Activated naive CD4-positive, alpha-beta T cell treated with anti-CD3 and anti-CD28 coated beads, Interleukin-2, amount 10 ng/mL, durations not matched to agents 7 days and 5 days (primary cell): ENCODE data around the gene OR2B2.
"Not testable (repeated sequence)": the region's sequence is repeated elsewhere in the genome, so short reads cannot be mapped to it uniquely, and the experiment has no call there.

ENCODE experiments used
- CTCF ChIA-PET: fragments of 350-600 bp; sonication (Branson Sonifier 250); formaldehyde crosslinking; loops from one replicate; lab custom pipeline; 2021; ENCODE audit warnings: antibody characterized with exemption; lab: Charles Lee
- DNase-seq: peaks from one replicate; pipeline ENCODE4 v3.0.0-alpha.2; 2020
- H3K27ac Mint-ChIP-seq: one replicate; pipeline ENCODE4 v1.8.0; 2021; ENCODE audit warnings: mild to moderate bottlenecking, moderate library complexity, mixed read lengths
- H3K27me3 Mint-ChIP-seq: one replicate; pipeline ENCODE4 v1.8.0; 2021; ENCODE audit warnings: mild to moderate bottlenecking, mixed read lengths
- H3K36me3 Mint-ChIP-seq: one replicate; pipeline ENCODE4 v1.8.0; 2021; ENCODE audit warnings: mixed read lengths
- H3K4me1 Mint-ChIP-seq: one replicate; pipeline ENCODE4 v1.8.0; 2021; ENCODE audit warnings: mixed read lengths
- H3K4me3 Mint-ChIP-seq: one replicate; pipeline ENCODE4 v1.8.0; 2021; ENCODE audit warnings: mild to moderate bottlenecking, moderate library complexity, mixed read lengths
- H3K9me3 Mint-ChIP-seq: one replicate; pipeline ENCODE4 v1.8.0; 2021; ENCODE audit warnings: mixed read lengths

Gene OR2B2

GRCh38 chr6:27911956-27912446, at the start of gene OR2B2:
OR2B2 (minus strand) TSS chr6:27912396; CDS start chr6:27912319, 77 bp downstream.
- H3K36me3 Mint-ChIP-seq, result no peaks in the 10 kb centered on the region
- H3K27ac Mint-ChIP-seq, result no peak within 1 kb of the TSS
- no peaks in the 10 kb centered on the region for H3K9me3 Mint-ChIP-seq
- no peaks in the 10 kb centered on the region for H3K4me1 Mint-ChIP-seq
- no peak for DNase-seq
- H3K4me3 Mint-ChIP-seq, result no peak within 1 kb of the TSS
- peaks cover 5% of the 10 kb centered on the region for H3K27me3 Mint-ChIP-seq
- CTCF ChIA-PET, result no interaction called here

GRCh38 chr6:27957516-27957915, 45.3 kb upstream of the OR2B2 start:
- no peak for DNase-seq
- CTCF ChIA-PET, result no interaction called here
- H3K27ac Mint-ChIP-seq, result no peak overlapping the region
- no peaks in the 10 kb centered on the region for H3K9me3 Mint-ChIP-seq
- H3K4me3 Mint-ChIP-seq, result no peak overlapping the region
- no peaks in the 10 kb centered on the region for H3K4me1 Mint-ChIP-seq
- H3K27me3 Mint-ChIP-seq, result peaks cover 14% of the 10 kb centered on the region
- H3K36me3 Mint-ChIP-seq, result no peaks in the 10 kb centered on the region

GRCh38 chr6:27956941-27957340, 44.7 kb upstream of the OR2B2 start, which contains the start of gene OR2B6:
OR2B6 (plus strand) TSS chr6:27957241; CDS start chr6:27957241, 0 bp downstream.
- no peak for DNase-seq
- CTCF ChIA-PET, result no interaction called here
- no peaks in the 10 kb centered on the region for H3K36me3 Mint-ChIP-seq

GRCh38 chr6:27951040-27951439, 38.8 kb upstream of the OR2B2 start:
- Mint-ChIP-seq H3K4me1 (no peaks in the 10 kb centered on the region), H3K36me3 (no peaks in the 10 kb centered on the region), H3K4me3 (no peak overlapping the region), H3K27ac (no peak overlapping the region), H3K27me3 (peaks cover 8% of the 10 kb centered on the region), H3K9me3 (no peaks in the 10 kb centered on the region)
- CTCF ChIA-PET, result no interaction called here
- no peak for DNase-seq

More at GRCh38 chr6:27956941-27957340, 44.7 kb upstream of the OR2B2 start, which contains the start of gene OR2B6:
- H3K9me3 Mint-ChIP-seq, result no peaks in the 10 kb centered on the region
- no peak within 1 kb of the TSS for H3K4me3 Mint-ChIP-seq
- H3K4me1 Mint-ChIP-seq, result no peaks in the 10 kb centered on the region
- no peak within 1 kb of the TSS for H3K27ac Mint-ChIP-seq
- peaks cover 15% of the 10 kb centered on the region for H3K27me3 Mint-ChIP-seq

GRCh38 chr6:27948237-27948636, 36.0 kb upstream of the OR2B2 start:
- H3K4me3 Mint-ChIP-seq, result no peak overlapping the region
- no peaks in the 10 kb centered on the region for H3K36me3 Mint-ChIP-seq
- CTCF ChIA-PET, result no interaction called here
- H3K27me3 Mint-ChIP-seq, result peaks cover 8% of the 10 kb centered on the region
- no peak overlapping the region for H3K27ac Mint-ChIP-seq
- H3K4me1 Mint-ChIP-seq, result no peaks in the 10 kb centered on the region
- no peaks in the 10 kb centered on the region for H3K9me3 Mint-ChIP-seq
- no peak for DNase-seq

GRCh38 chr6:27943072-27943471, 30.9 kb upstream of the OR2B2 start:
- peaks cover 12% of the 10 kb centered on the region for H3K27me3 Mint-ChIP-seq
- H3K27ac Mint-ChIP-seq, H3K36me3 Mint-ChIP-seq, H3K9me3 Mint-ChIP-seq, H3K4me3 Mint-ChIP-seq, CTCF ChIA-PET, H3K4me1 Mint-ChIP-seq, DNase-seq: not testable (repeated sequence)

- DNase-seq, result no peak
- CTCF ChIA-PET, result no interaction called here
- no peaks in the 10 kb centered on the region for H3K36me3 Mint-ChIP-seq
- H3K4me3 Mint-ChIP-seq, result no peak overlapping the region
- H3K27me3 Mint-ChIP-seq, result peaks cover 19% of the 10 kb centered on the region
- no peak overlapping the region for H3K27ac Mint-ChIP-seq
- H3K4me1 Mint-ChIP-seq, result no peaks in the 10 kb centered on the region
- H3K9me3 Mint-ChIP-seq, result no peaks in the 10 kb centered on the region
Observed at GRCh38 chr6:27940766-27941165, 28.6 kb upstream of the OR2B2 start.

- Mint-ChIP-seq H3K27ac (no peak overlapping the region), H3K36me3 (no peaks in the 10 kb centered on the region), H3K9me3 (no peaks in the 10 kb centered on the region), H3K4me3 (no peak overlapping the region), H3K27me3 (peaks cover 25% of the 10 kb centered on the region), H3K4me1 (no peaks in the 10 kb centered on the region)
- CTCF ChIA-PET, result no interaction called here
- DNase-seq, result no peak
Observed at GRCh38 chr6:27931209-27931608, 19.0 kb upstream of the OR2B2 start.

- peaks cover 25% of the 10 kb centered on the region for H3K27me3 Mint-ChIP-seq
- DNase-seq, CTCF ChIA-PET: not testable (repeated sequence)
Observed at GRCh38 chr6:27929930-27930329, 17.7 kb upstream of the OR2B2 start.

GRCh38 chr6:27928041-27928440, 15.8 kb upstream of the OR2B2 start:
- H3K36me3 Mint-ChIP-seq, CTCF ChIA-PET, H3K9me3 Mint-ChIP-seq, H3K4me3 Mint-ChIP-seq, H3K27ac Mint-ChIP-seq, DNase-seq, H3K4me1 Mint-ChIP-seq: not testable (repeated sequence)
- peaks cover 24% of the 10 kb centered on the region for H3K27me3 Mint-ChIP-seq

More at GRCh38 chr6:27929930-27930329, 17.7 kb upstream of the OR2B2 start:
- H3K27ac Mint-ChIP-seq, H3K9me3 Mint-ChIP-seq, H3K36me3 Mint-ChIP-seq, H3K4me1 Mint-ChIP-seq, H3K4me3 Mint-ChIP-seq: not testable (repeated sequence)

GRCh38 chr6:27924179-27924578, 12.0 kb upstream of the OR2B2 start:
- Mint-ChIP-seq H3K9me3 (no peaks in the 10 kb centered on the region), H3K36me3 (no peaks in the 10 kb centered on the region), H3K27ac (no peak overlapping the region), H3K4me1 (no peaks in the 10 kb centered on the region), H3K27me3 (peaks cover 21% of the 10 kb centered on the region), H3K4me3 (no peak overlapping the region)
- CTCF ChIA-PET, result no interaction called here
- no peak for DNase-seq

GRCh38 chr6:27922949-27923348, 10.8 kb upstream of the OR2B2 start:
- no peaks in the 10 kb centered on the region for H3K4me1 Mint-ChIP-seq
- H3K36me3 Mint-ChIP-seq, result no peaks in the 10 kb centered on the region
- H3K4me3 Mint-ChIP-seq, result no peak overlapping the region
- no peaks in the 10 kb centered on the region for H3K9me3 Mint-ChIP-seq
- peaks cover 16% of the 10 kb centered on the region for H3K27me3 Mint-ChIP-seq
- CTCF ChIA-PET, result no interaction called here
- DNase-seq, result no peak
- H3K27ac Mint-ChIP-seq, result no peak overlapping the region

GRCh38 chr6:27908017-27908416, 4.2 kb downstream of the OR2B2 start:
- H3K4me1 Mint-ChIP-seq, result peaks cover 8% of the 10 kb centered on the region
- DNase-seq, result no peak
- H3K27ac Mint-ChIP-seq, result no peak overlapping the region
- H3K27me3 Mint-ChIP-seq, result peaks cover 13% of the 10 kb centered on the region
- CTCF ChIA-PET, result interaction anchor here (0.6 kb wide), 1 partner anchor 25 kb away, joined by 3 read pairs; no protein-coding TSS in a partner anchor
- H3K36me3 Mint-ChIP-seq, result no peaks in the 10 kb centered on the region
- H3K9me3 Mint-ChIP-seq, result no peaks in the 10 kb centered on the region
- H3K4me3 Mint-ChIP-seq, result no peak overlapping the region

GRCh38 chr6:27902335-27903314, 9.6 kb downstream of the OR2B2 start:
- CTCF ChIA-PET, result no interaction called here
- peaks cover 24% of the 10 kb centered on the region for H3K4me1 Mint-ChIP-seq
- H3K27me3 Mint-ChIP-seq, result peaks cover 13% of the 10 kb centered on the region
- H3K4me3 Mint-ChIP-seq, result peak overlapping the region; percentile 79
- DNase-seq, result peak; percentile 85
- peaks cover 2% of the 10 kb centered on the region for H3K36me3 Mint-ChIP-seq
- H3K27ac Mint-ChIP-seq, result peak overlapping the region; percentile 95
- no peaks in the 10 kb centered on the region for H3K9me3 Mint-ChIP-seq

GRCh38 chr6:27901801-27902200, 10.4 kb downstream of the OR2B2 start:
- Mint-ChIP-seq H3K36me3 (peaks cover 2% of the 10 kb centered on the region), H3K27me3 (peaks cover 6% of the 10 kb centered on the region), H3K4me1 (peaks cover 26% of the 10 kb centered on the region), H3K4me3 (peak overlapping the region; percentile 79), H3K9me3 (no peaks in the 10 kb centered on the region), H3K27ac (peak overlapping the region; percentile 95)
- CTCF ChIA-PET, result no interaction called here
- DNase-seq, result no peak
